Measurements from ENCODE around the gene P2RY12.

GRCh38 chr3:151383956-151384355, 597 bp downstream of the P2RY12 start:
- TF ChIP-seq CTCF (IDR thresholded peaks at IDR 0.05; ENCODE audit: low read depth, low read length, poor library complexity, severe bottlenecking) = no peak
- TF ChIP-seq EZH2phosphoT487 (IDR thresholded peaks at IDR 0.05; ENCODE audit: borderline replicate concordance, low read length) = no peak

Measured in DOHH2 (cell line).